ENCODE measurements around the gene CD33. TPM values are rescaled to one million over a fixed set of nuclear protein-coding genes. Genes with fewer than 3 reads are reported as not detected.

CD33 gene
- total RNA-seq, 1 experiment from 2014 or later, result 0.35 TPM

GRCh38 chr19:51247972-51248590 is 23.2 kb downstream of the CD33 start:
- WGBS (ENCODE audit: extremely low coverage, insufficient read length, low lambda C conversion rate), result no CpG with 5 or more reads among the region's 7 CpGs
- Histone ChIP-seq H4K91ac (ENCODE audit: insufficient read length, low read depth, low read length) (no peak overlapping the region), H3K23me2 (ENCODE audit: insufficient read length, low read depth, low read length, poor library complexity, severe bottlenecking) (no peaks in the 10 kb centered on the region), H3K9me3 (ENCODE audit: control insufficient read depth, low read depth, low read length) (no peaks in the 10 kb centered on the region), H2BK15ac (ENCODE audit: low read depth, low read length) (no peak overlapping the region), H3K79me1 (ENCODE audit: insufficient read depth, low read depth, low read length, poor library complexity, severe bottlenecking) (no peaks in the 10 kb centered on the region), H2AK5ac (ENCODE audit: insufficient read length, low read length) (no peak overlapping the region), H3K18ac (ENCODE audit: insufficient read length, low read depth, low read length) (no peak overlapping the region), H3K4me2 (ENCODE audit: insufficient read depth, insufficient read length, low read length) (no peak overlapping the region), H4K20me1 (ENCODE audit: control insufficient read depth, insufficient read depth, insufficient read length) (no peaks in the 10 kb centered on the region), H3K56ac (ENCODE audit: insufficient read length, low read depth, low read length) (no peak overlapping the region), H3K14ac (ENCODE audit: insufficient read depth, low read length) (no peak overlapping the region), H3K23ac (ENCODE audit: insufficient read length, low read depth, low read length) (no peak overlapping the region), H2BK20ac (ENCODE audit: low read depth, low read length, poor library complexity, severe bottlenecking) (no peak overlapping the region), H2BK12ac (ENCODE audit: insufficient read length, low read depth, low read length) (no peak overlapping the region), H3K4ac (ENCODE audit: low read depth, low read length) (no peak overlapping the region), H3K4me1 (ENCODE audit: insufficient read depth, low read length) (no peaks in the 10 kb centered on the region), H3K27me3 (ENCODE audit: insufficient read depth, low read length) (no peaks in the 10 kb centered on the region), H3K9ac (ENCODE audit: extremely low read depth, insufficient read length, low read length) (no peak overlapping the region), H2BK120ac (ENCODE audit: low read depth, low read length, poor library complexity, severe bottlenecking) (no peak overlapping the region), H3K27ac (ENCODE audit: insufficient read length, low read depth, low read length) (no peak overlapping the region), H4K5ac (ENCODE audit: insufficient read length, low read depth, low read length) (no peak overlapping the region), H2BK5ac (ENCODE audit: insufficient read length, low read length) (no peak overlapping the region), H3K79me2 (ENCODE audit: insufficient read depth, low read length) (no peaks in the 10 kb centered on the region), H3T11ph (ENCODE audit: low read length) (no peak overlapping the region), H4K8ac (replicated peaks; ENCODE audit: insufficient read length, low read depth, low read length) (no peak overlapping the region), H2AFZ (ENCODE audit: low read length) (no peak overlapping the region)
- peaks cover 3% of the 10 kb centered on the region for H3K27me3 Mint-ChIP-seq (ENCODE audit: low read depth)
- no peak overlapping the region for H3K4me3 Mint-ChIP-seq
- DNase-seq, result no peak
- no peak for TF ChIP-seq CTCF (conservative IDR thresholded peaks at IDR 0.05)
- H3K4me1 Mint-ChIP-seq, result peaks cover 0 to 5% of the 10 kb centered on the region in 2 experiments; a peak in 1 of 4 replicates
- H3K27ac Mint-ChIP-seq, result no peak overlapping the region
- H3K36me3 Mint-ChIP-seq (ENCODE audit: insufficient read depth in 1 of 3, low read depth in 3 of 3), result peaks cover 0 to 3% (median 0%) of the 10 kb centered on the region in 3 experiments; a peak in 2 of 7 replicates
- H3K9me3 Mint-ChIP-seq, result peaks cover 0 to 67% of the 10 kb centered on the region in 2 experiments; a peak in 2 of 5 replicates

All from H9 (cell line).